GM23338 (cell line): Measurements from ENCODE around the gene MYO15B. TPM values are rescaled to one million over a fixed set of nuclear protein-coding genes. Genes with fewer than 3 reads are reported as not detected.

Experiments
- ATAC-seq: fragments of 200-7000 bp; cut with Tn5 transposase; 3 replicates; pipeline ENCODE4 v1.9.1; 2020
- DNase-seq: peaks from one replicate; pipeline ENCODE4 v3.0.0-alpha.2; 2015; ENCODE audit warnings: low spot score
- H2AFZ ChIP-seq: fragments of 200-600 bp; sonication (generic); 2 replicates; pipeline ENCODE4 v1.8.0; 2016; ENCODE audit warnings: antibody characterized with exemption, mild to moderate bottlenecking, moderate library complexity
- H3F3A ChIP-seq: fragments of 200-600 bp; sonication (generic); replicated peaks from 2 replicates; pipeline ENCODE4 v1.8.0; 2017; ENCODE audit warnings: antibody characterized with exemption, mixed run types, low read depth
- H3K27ac ChIP-seq: fragments of 200-600 bp; sonication (generic); 2 replicates; pipeline ENCODE4 v1.6.1; 2016; ENCODE audit warnings: low read depth
- H3K27me3 ChIP-seq: fragments of 200-600 bp; sonication (generic); 2 replicates; pipeline ENCODE4 v1.8.0; 2016; ENCODE audit warnings: mild to moderate bottlenecking, mixed run types, moderate library complexity; ENCODE audit not compliant: insufficient read depth
- H3K36me3 ChIP-seq: fragments of 200-600 bp; sonication (generic); 2 replicates; pipeline ENCODE4 v1.8.0; 2016; ENCODE audit warnings: mild to moderate bottlenecking; ENCODE audit not compliant: insufficient read depth
- H3K4me1 ChIP-seq: fragments of 200-600 bp; sonication (generic); 2 replicates; pipeline ENCODE4 v1.8.0; 2016; ENCODE audit warnings: mild to moderate bottlenecking, moderate library complexity; ENCODE audit not compliant: insufficient read depth
- H3K4me2 ChIP-seq: fragments of 200-600 bp; sonication (generic); 2 replicates; pipeline ENCODE4 v1.7.1; 2017; ENCODE audit warnings: mixed run types
- H3K4me3 ChIP-seq: fragments of 200-600 bp; sonication (generic); 2 replicates; pipeline ENCODE4 v1.6.1; 2016; ENCODE audit warnings: mixed run types
- H3K79me2 ChIP-seq: fragments of 200-600 bp; sonication (generic); replicated peaks from 2 replicates; pipeline ENCODE4 v1.8.0; 2017; ENCODE audit warnings: mild to moderate bottlenecking; ENCODE audit not compliant: insufficient read depth
- H3K9me2 ChIP-seq: fragments of 200-600 bp; sonication (generic); 2 replicates; pipeline ENCODE4 v1.8.0; 2017; ENCODE audit not compliant: insufficient read depth
- H4K20me1 ChIP-seq: fragments of 200-600 bp; sonication (generic); replicated peaks from 2 replicates; pipeline ENCODE4 v1.8.0; 2017; ENCODE audit warnings: mild to moderate bottlenecking; ENCODE audit not compliant: insufficient read depth
- H3K27ac Mint-ChIP-seq: 2 replicates; pipeline ENCODE4 v1.8.0; 2020; ENCODE audit warnings: inconsistent platforms, mild to moderate bottlenecking, moderate library complexity, mixed read lengths
- H3K27me3 Mint-ChIP-seq: 3 replicates; pipeline ENCODE4 v1.8.0; 2022; ENCODE audit warnings: low read depth, mild to moderate bottlenecking, moderate library complexity, mixed read lengths, inconsistent platforms; ENCODE audit not compliant: insufficient read depth, poor library complexity
- H3K36me3 Mint-ChIP-seq: 3 replicates; pipeline ENCODE4 v1.8.0; 2021; ENCODE audit warnings: low read depth, mild to moderate bottlenecking, inconsistent platforms, moderate library complexity, mixed read lengths
- H3K4me1 Mint-ChIP-seq: 3 replicates; pipeline ENCODE4 v1.8.0; 2020; ENCODE audit warnings: mild to moderate bottlenecking, inconsistent platforms, mixed read lengths
- H3K4me3 Mint-ChIP-seq: 3 replicates; pipeline ENCODE4 v1.8.0; 2021; ENCODE audit warnings: moderate library complexity, mild to moderate bottlenecking, inconsistent platforms, mixed read lengths
- H3K9me3 Mint-ChIP-seq: 3 replicates; pipeline ENCODE4 v1.8.0; 2020; ENCODE audit warnings: moderate library complexity, mild to moderate bottlenecking, inconsistent platforms, mixed read lengths
- CTCF ChIP-seq, 2 experiments: fragments of 200-600 bp in 1 of 2; sonication (generic) in 1 of 2; conservative IDR thresholded peaks; 2 replicates each; pipeline versions ENCODE4 v1.5.1 to v1.6.1; 2016 to 2017; ENCODE audit warnings: antibody characterized with exemption in 2 of 2, low read depth in 2 of 2, mild to moderate bottlenecking in 2 of 2, moderate library complexity in 1 of 2
- STAT1 ChIP-seq: IDR thresholded peaks from one replicate; pipeline ENCODE4 v1.6.1; 2016; ENCODE audit warnings: antibody characterized with exemption; ENCODE audit not compliant: unreplicated experiment
- ZNF114 ChIP-seq: fragments of 250-450 bp; sonication (Bioruptor Pico); IDR thresholded peaks from 2 replicates; pipeline ENCODE4 v1.5.0; 2020; ENCODE audit warnings: mild to moderate bottlenecking, moderate library complexity
- ZNF331 ChIP-seq: fragments of 250-450 bp; sonication (Bioruptor Pico); IDR thresholded peaks from 2 replicates; pipeline ENCODE4 v1.5.0; 2020; ENCODE audit warnings: low read depth, mild to moderate bottlenecking, moderate library complexity
- ZNF462 ChIP-seq: fragments of 250-450 bp; sonication (Bioruptor Pico); IDR thresholded peaks from 2 replicates; pipeline ENCODE4 v1.5.0; 2020; ENCODE audit warnings: mild to moderate bottlenecking, moderate library complexity
- polyA plus RNA-seq: library from polyadenylated mRNA; unstranded; fragments of >200 nt; fragmentation: Nextera tagmentation; extraction: Ambion mirVana; gene quantifications from 2 replicates; pipeline ENCODE4 v1.2.1, GENCODE V29; 2016
- total RNA-seq: library from RNA; depleted of rRNA; stranded (reverse); fragments of >200 nt; shearing (Covaris generic); gene quantifications from 2 replicates; pipeline ENCODE4 v1.2.3, GENCODE V29; 2014
- TF ChIP-seq, protein P1 (sequence below): IDR thresholded peaks from 2 replicates; pipeline ENCODE4 v1.6.1; 2016; ENCODE audit warnings: antibody characterized with exemption

MYO15B gene
- total and polyA plus RNA-seq, 2 experiments from 2014 or later = 6.6 to 12.4 TPM

DNA sequence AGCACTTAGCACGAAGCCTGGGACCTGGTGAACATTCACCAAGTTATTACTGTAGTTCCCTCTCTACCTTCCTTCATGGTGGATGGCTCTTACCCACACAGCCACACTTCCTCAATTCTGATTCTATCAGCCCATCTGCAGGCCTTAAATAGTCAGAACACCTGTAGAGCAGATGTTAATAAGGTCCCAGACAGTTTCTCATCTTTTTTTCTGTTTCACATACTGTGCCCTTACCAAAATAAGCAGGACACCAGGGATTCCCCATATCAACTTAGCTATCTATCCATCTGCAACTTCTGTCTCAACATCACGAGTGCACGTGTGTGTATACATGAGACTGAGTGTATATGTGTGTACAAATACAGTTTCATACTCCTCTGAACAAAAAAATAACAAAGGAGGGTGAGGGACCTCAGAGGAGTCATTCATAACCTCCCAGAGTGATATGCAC lies 76.5 kb downstream of the MYO15B start (continued):
- TF ChIP-seq ZNF462 (CRISPR knock-in tag) (no peak), ZNF331 (CRISPR knock-in tag) (no peak), ZNF114 (CRISPR knock-in tag) (no peak)

DNA sequence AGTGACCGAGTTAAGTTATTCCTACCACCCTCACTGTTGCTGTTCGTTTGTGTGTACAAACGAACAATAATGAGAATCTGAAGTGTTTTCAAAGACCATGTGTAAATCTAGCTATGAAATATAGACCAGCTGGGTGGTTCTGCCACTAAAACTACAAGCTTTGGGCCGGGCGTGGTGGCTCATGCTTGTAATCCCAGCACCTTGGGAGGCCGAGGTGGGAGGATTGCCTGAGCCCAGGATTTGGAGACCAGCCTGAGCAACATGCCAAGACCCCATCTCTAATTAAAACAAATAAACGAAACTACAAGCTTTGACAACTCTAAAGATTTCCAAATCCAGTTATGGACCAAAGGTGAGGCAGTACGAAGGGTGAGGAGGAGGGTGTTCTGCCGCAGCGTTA lies 78.4 kb downstream of the MYO15B start:
- DNase-seq (no peak), ATAC-seq (no peak)
- peaks cover 10% of the 10 kb centered on the region for H3K4me1 Mint-ChIP-seq
- H3K27ac Mint-ChIP-seq = no peak overlapping the region; the same call in 1 of the 2 replicates
- peaks cover 11% of the 10 kb centered on the region for H3F3A ChIP-seq
- peaks cover 15% of the 10 kb centered on the region for H4K20me1 ChIP-seq
- peak overlapping the region; percentile 81 for H3K4me3 ChIP-seq
- H3K9me3 Mint-ChIP-seq = no peaks in the 10 kb centered on the region
- H2AFZ ChIP-seq = no peak overlapping the region
- H3K9me2 ChIP-seq = no peaks in the 10 kb centered on the region
- peaks cover 21% of the 10 kb centered on the region for H3K36me3 ChIP-seq
- H3K4me1 ChIP-seq = peaks cover 14% of the 10 kb centered on the region
- H3K4me3 Mint-ChIP-seq = no peak overlapping the region
- H3K27me3 ChIP-seq = no peaks in the 10 kb centered on the region
- peak overlapping the region; percentile 84 for H3K4me2 ChIP-seq
- no peak overlapping the region for H3K27ac ChIP-seq
- peaks cover 57% of the 10 kb centered on the region for H3K79me2 ChIP-seq
- H3K36me3 Mint-ChIP-seq = peaks cover 38% of the 10 kb centered on the region
- no peaks in the 10 kb centered on the region for H3K27me3 Mint-ChIP-seq
- TF ChIP-seq STAT1 (no peak), ZNF462 (CRISPR knock-in tag) (no peak), CTCF (conservative IDR thresholded peaks at IDR 0.05; ENCODE audit: low read depth in 2 of 2) (no peak), ZNF331 (CRISPR knock-in tag) (no peak)
- TF ChIP-seq, protein P1, sequence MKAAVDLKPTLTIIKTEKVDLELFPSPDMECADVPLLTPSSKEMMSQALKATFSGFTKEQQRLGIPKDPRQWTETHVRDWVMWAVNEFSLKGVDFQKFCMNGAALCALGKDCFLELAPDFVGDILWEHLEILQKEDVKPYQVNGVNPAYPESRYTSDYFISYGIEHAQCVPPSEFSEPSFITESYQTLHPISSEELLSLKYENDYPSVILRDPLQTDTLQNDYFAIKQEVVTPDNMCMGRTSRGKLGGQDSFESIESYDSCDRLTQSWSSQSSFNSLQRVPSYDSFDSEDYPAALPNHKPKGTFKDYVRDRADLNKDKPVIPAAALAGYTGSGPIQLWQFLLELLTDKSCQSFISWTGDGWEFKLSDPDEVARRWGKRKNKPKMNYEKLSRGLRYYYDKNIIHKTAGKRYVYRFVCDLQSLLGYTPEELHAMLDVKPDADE = no peak
